Suppressor macrophage treated with lipopolysaccharide for 4 hours (primary cell): ENCODE measurements around the gene ERLEC1.
"Not testable (repeated sequence)": the region's sequence is repeated elsewhere in the genome, so short reads cannot be mapped to it uniquely, and the experiment has no call there.

Experiments
- DNase-seq: peaks from one replicate; pipeline ENCODE4 v3.0.0-alpha.2; 2020

The ERLEC1 gene

GRCh38 chr2:53841651-53842050 is 54.8 kb downstream of the ERLEC1 start:
- DNase-seq = not testable (repeated sequence)

- DNase-seq = no peak
These were observed 56.0 kb downstream of the ERLEC1 start for GRCh38 chr2:53842891-53843290.

- DNase-seq = no peak
These were observed 56.8 kb downstream of the ERLEC1 start for GRCh38 chr2:53843595-53843994.

GRCh38 chr2:53848062-53848461 is 61.2 kb downstream of the ERLEC1 start:
- no peak for DNase-seq

GRCh38 chr2:53851052-53851757 is 64.4 kb downstream of the ERLEC1 start:
- not testable (repeated sequence) for DNase-seq

GRCh38 chr2:53852532-53852931 is 65.7 kb downstream of the ERLEC1 start:
- no peak for DNase-seq

- DNase-seq = no peak
These were observed 67.8 kb downstream of the ERLEC1 start for GRCh38 chr2:53854678-53855077.

GRCh38 chr2:53856272-53856671 is 69.4 kb downstream of the ERLEC1 start:
- DNase-seq = no peak

- no peak for DNase-seq
These were observed 72.7 kb downstream of the ERLEC1 start, which contains the start of gene GPR75 for GRCh38 chr2:53859206-53860181. GPR75 (minus strand) TSS chr2:53859967; CDS start chr2:53854756, 5,211 bp downstream.

GRCh38 chr2:53861824-53862223 is 75.0 kb downstream of the ERLEC1 start:
- no peak for DNase-seq

- no peak for DNase-seq
These were observed 76.8 kb downstream of the ERLEC1 start for GRCh38 chr2:53863538-53864227.

GRCh38 chr2:53865264-53865663 is 78.4 kb downstream of the ERLEC1 start:
- no peak for DNase-seq

GRCh38 chr2:53865962-53866361 is 79.1 kb downstream of the ERLEC1 start:
- DNase-seq = no peak

- DNase-seq = no peak
These were observed 80.3 kb downstream of the ERLEC1 start for GRCh38 chr2:53867169-53867568.

- DNase-seq = no peak
These were observed 80.9 kb downstream of the ERLEC1 start for GRCh38 chr2:53867773-53868172.
